ENCODE data around the gene B9D1. TPM values are rescaled to one million over a fixed set of nuclear protein-coding genes. Genes with fewer than 3 reads are reported as not detected.

B9D1 gene
- total and polyA plus RNA-seq, 2 experiments from 2014 or later: 29.6 to 30.8 TPM

- H3K27me3 ChIP-seq: no peaks in the 10 kb centered on the region
- no peak overlapping the region for H3K4me3 ChIP-seq
- no peaks in the 10 kb centered on the region for H4K20me1 ChIP-seq (ENCODE audit: insufficient read depth, poor library complexity, severe bottlenecking)
- peaks cover 22% of the 10 kb centered on the region for H3K79me2 ChIP-seq
- TF ChIP-seq EZH2 (IDR thresholded peaks at IDR 0.05; ENCODE audit: borderline replicate concordance) (no peak), EZH2phosphoT487 (IDR thresholded peaks at IDR 0.05; ENCODE audit: low read depth, severe bottlenecking, unreplicated experiment) (no peak), CTCF (IDR thresholded peaks at IDR 0.05; ENCODE audit: poor library complexity) (no peak)
- H3K9me2 ChIP-seq (replicated peaks; ENCODE audit: insufficient read depth): no peaks in the 10 kb centered on the region
- no peak overlapping the region for H2AFZ ChIP-seq
- H3K27ac ChIP-seq: no peak overlapping the region
- DNase-seq (ENCODE audit: low spot score): no peak
- no peak overlapping the region for H3K4me2 ChIP-seq
- no peaks in the 10 kb centered on the region for H3K9me3 ChIP-seq (ENCODE audit: low read depth)
- 94% methylated on average over 1 of the region's 1 CpG for WGBS (ENCODE audit: low lambda C conversion rate, missing lambda C conversion rate)
- no peaks in the 10 kb centered on the region for H3K4me1 ChIP-seq (ENCODE audit: insufficient read depth)
- H3K36me3 ChIP-seq (replicated peaks; ENCODE audit: insufficient read depth, low read depth): no peaks in the 10 kb centered on the region
Observed at GRCh38 chr17:19375732-19376131, 13.2 kb upstream of the B9D1 start.

DNA sequence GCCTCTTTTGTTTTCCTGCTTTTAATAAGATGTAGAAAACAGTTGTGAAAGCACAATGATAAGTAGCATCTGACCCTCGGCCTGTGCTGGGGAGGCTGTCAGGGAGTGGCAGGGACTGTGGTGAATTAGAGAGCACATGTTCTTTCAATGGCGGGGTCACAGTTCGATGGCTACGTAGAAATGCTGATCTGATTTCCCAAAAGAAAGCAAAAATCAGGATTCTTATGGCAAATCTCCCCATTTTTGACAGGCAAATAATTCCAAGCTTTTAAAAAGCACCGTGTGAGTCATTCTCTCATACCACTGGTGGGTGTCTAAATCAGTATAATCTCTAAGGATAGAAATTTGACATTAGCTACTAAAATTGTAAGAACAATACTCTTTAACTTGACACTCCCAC, 11.6 kb upstream of the B9D1 start:
- Histone ChIP-seq H3K4me3 (no peak overlapping the region), H3K9me2 (replicated peaks; ENCODE audit: insufficient read depth) (no peaks in the 10 kb centered on the region), H3K79me2 (peaks cover 7% of the 10 kb centered on the region), H2AFZ (no peak overlapping the region), H3K27ac (no peak overlapping the region), H3K4me1 (ENCODE audit: insufficient read depth) (no peaks in the 10 kb centered on the region), H4K20me1 (ENCODE audit: insufficient read depth, poor library complexity, severe bottlenecking) (no peaks in the 10 kb centered on the region), H3K27me3 (no peaks in the 10 kb centered on the region), H3K36me3 (replicated peaks; ENCODE audit: insufficient read depth, low read depth) (no peaks in the 10 kb centered on the region), H3K9me3 (ENCODE audit: low read depth) (no peaks in the 10 kb centered on the region), H3K4me2 (no peak overlapping the region)
- WGBS (ENCODE audit: low lambda C conversion rate, missing lambda C conversion rate): 89% methylated on average over 5 of the region's 5 CpGs
- no peak for TF ChIP-seq EZH2phosphoT487 (IDR thresholded peaks at IDR 0.05; ENCODE audit: low read depth, severe bottlenecking, unreplicated experiment)
- TF ChIP-seq CTCF (IDR thresholded peaks at IDR 0.05; ENCODE audit: poor library complexity): no peak
- no peak for TF ChIP-seq EZH2 (IDR thresholded peaks at IDR 0.05; ENCODE audit: borderline replicate concordance)
- no peak for DNase-seq (ENCODE audit: low spot score)

- no peaks in the 10 kb centered on the region for H3K79me2 ChIP-seq
- no peak overlapping the region for H3K4me2 ChIP-seq
- no peak overlapping the region for H2AFZ ChIP-seq
- 86% methylated on average over 8 of the region's 8 CpGs for WGBS (ENCODE audit: low lambda C conversion rate, missing lambda C conversion rate)
- no peaks in the 10 kb centered on the region for H3K4me1 ChIP-seq (ENCODE audit: insufficient read depth)
- H4K20me1 ChIP-seq (ENCODE audit: insufficient read depth, poor library complexity, severe bottlenecking): no peaks in the 10 kb centered on the region
- no peaks in the 10 kb centered on the region for H3K9me3 ChIP-seq (ENCODE audit: low read depth)
- H3K27me3 ChIP-seq: no peaks in the 10 kb centered on the region
- no peaks in the 10 kb centered on the region for H3K9me2 ChIP-seq (replicated peaks; ENCODE audit: insufficient read depth)
- H3K27ac ChIP-seq: no peak overlapping the region
- no peak for DNase-seq (ENCODE audit: low spot score)
- H3K4me3 ChIP-seq: no peak overlapping the region
- no peaks in the 10 kb centered on the region for H3K36me3 ChIP-seq (replicated peaks; ENCODE audit: insufficient read depth, low read depth)
- TF ChIP-seq EZH2 (IDR thresholded peaks at IDR 0.05; ENCODE audit: borderline replicate concordance) (no peak), EZH2phosphoT487 (IDR thresholded peaks at IDR 0.05; ENCODE audit: low read depth, severe bottlenecking, unreplicated experiment) (no peak), CTCF (IDR thresholded peaks at IDR 0.05; ENCODE audit: poor library complexity) (no peak)
Observed at GRCh38 chr17:19372866-19373504, 10.5 kb upstream of the B9D1 start.
